ENCODE results near the gene TRAPPC14.

Gene TRAPPC14

GRCh38 chr7:100119072-100119969, 39.2 kb downstream of the TRAPPC14 start, which contains the start of the genes CNPY4 and TAF6:
Gene CNPY4 (plus strand): TSS chr7:100119634. CDS start chr7:100119745, 111 bp downstream.
Gene TAF6 (minus strand): TSS chr7:100119358. CDS start chr7:100114209, 5,149 bp downstream.
- peak; percentile 81 for DNase-seq (ENCODE audit: low read depth)
- TF ChIP-seq CTCF (conservative IDR thresholded peaks at IDR 0.05; ENCODE audit: low read depth, low read length), result no peak
- H3K4me3 ChIP-seq (ENCODE audit: low read length), result peak within 1 kb of the TSS; percentile 95

- no peak for DNase-seq (ENCODE audit: low read depth)
- peak overlapping the region; percentile 95 for H3K4me3 ChIP-seq (ENCODE audit: low read length)
- no peak for TF ChIP-seq CTCF (conservative IDR thresholded peaks at IDR 0.05; ENCODE audit: low read depth, low read length)
Observed at GRCh38 chr7:100118388-100119071, 40.0 kb downstream of the TRAPPC14 start.

DNA sequence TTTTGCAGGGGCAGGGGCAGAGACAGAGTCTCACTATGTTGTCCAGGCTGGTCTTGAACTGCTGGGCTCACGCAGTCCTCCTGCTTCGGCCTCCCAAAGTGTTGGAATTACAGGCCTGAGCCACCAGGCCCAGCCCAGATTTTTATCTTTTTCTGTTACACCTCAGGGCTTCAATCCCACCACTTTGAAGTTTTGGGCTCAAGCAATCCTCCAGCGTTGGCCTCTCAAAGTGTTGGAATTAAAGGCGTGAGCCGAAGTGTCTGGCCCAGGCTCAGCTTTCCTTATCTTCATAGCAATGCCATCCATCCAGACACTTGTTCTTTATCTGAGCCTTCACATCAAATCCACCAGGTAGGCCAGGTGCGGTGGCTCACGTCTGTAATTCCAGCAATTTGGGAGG, 43.5 kb downstream of the TRAPPC14 start:
- TF ChIP-seq CTCF (conservative IDR thresholded peaks at IDR 0.05; ENCODE audit: low read depth, low read length), result no peak
- H3K4me3 ChIP-seq (ENCODE audit: low read length), result no peak overlapping the region
- no peak for DNase-seq (ENCODE audit: low read depth)

- H3K4me3 ChIP-seq (ENCODE audit: low read length), result no peak overlapping the region
- no peak for TF ChIP-seq CTCF (conservative IDR thresholded peaks at IDR 0.05; ENCODE audit: low read depth, low read length)
- no peak for DNase-seq (ENCODE audit: low read depth)
Observed at GRCh38 chr7:100111914-100112313, 46.6 kb downstream of the TRAPPC14 start.

GRCh38 chr7:100111156-100111555, 47.4 kb downstream of the TRAPPC14 start:
- no peak overlapping the region for H3K4me3 ChIP-seq (ENCODE audit: low read length)
- no peak for TF ChIP-seq CTCF (conservative IDR thresholded peaks at IDR 0.05; ENCODE audit: low read depth, low read length)

GRCh38 chr7:100109521-100110163, 48.9 kb downstream of the TRAPPC14 start:
- peak; percentile 28 for TF ChIP-seq CTCF (conservative IDR thresholded peaks at IDR 0.05; ENCODE audit: low read depth, low read length)
- H3K4me3 ChIP-seq (ENCODE audit: low read length), result no peak overlapping the region
- no peak for DNase-seq (ENCODE audit: low read depth)

More at GRCh38 chr7:100111156-100111555, 47.4 kb downstream of the TRAPPC14 start:
- DNase-seq (ENCODE audit: low read depth), result no peak

Data from retinal pigment epithelial cell (primary cell).